HG03103 (cell line): ENCODE data around the gene JADE3.

Experiments
- ATAC-seq: cut with Tn5 transposase; IDR thresholded peaks from one replicate; pipeline ENCODE4 v1.9.1; 2021; ENCODE audit warnings: low read depth; ENCODE audit not compliant: unreplicated experiment

The JADE3 gene

DNA sequence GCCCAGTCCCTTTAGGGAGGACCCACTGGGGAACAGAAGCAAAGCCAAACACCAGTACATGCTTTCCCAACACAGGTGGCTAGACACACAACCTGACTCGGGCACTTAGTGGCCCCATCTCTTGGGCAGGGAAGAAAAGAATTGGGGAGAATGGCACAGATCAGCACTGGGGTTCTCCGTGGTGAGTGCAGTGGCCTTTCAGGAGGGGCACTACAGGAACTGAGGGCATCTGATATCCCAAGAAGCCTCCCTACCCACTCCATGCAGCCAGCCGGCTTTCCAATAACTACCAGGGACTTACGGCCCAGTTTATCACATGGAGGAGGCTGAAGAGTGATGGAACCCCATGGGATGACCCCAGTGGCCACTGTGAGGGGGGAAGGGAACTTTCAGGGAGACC lies 189.0 kb downstream of the JADE3 start:
- ATAC-seq = no peak
